Fibroblast of pulmonary artery (primary cell): ENCODE measurements around the gene ZFPM1.

ENCODE experiments used
- DNase-seq: peaks from one replicate; pipeline ENCODE4 v3.0.0-alpha.2; 2010; ENCODE audit warnings: low read depth
- H3K4me3 ChIP-seq: replicated peaks from 2 replicates; pipeline ENCODE4 v1.5.1; 2011; ENCODE audit warnings: low read depth, mild to moderate bottlenecking, control low read depth, low read length, moderate library complexity
- TF ChIP-seq, protein P1 (sequence below): IDR thresholded peaks from 2 replicates; pipeline ENCODE4 v1.5.1; 2011; ENCODE audit warnings: mild to moderate bottlenecking, control low read depth, low read length, inconsistent platforms; ENCODE audit errors: missing control alignments

ZFPM1 gene

DNA sequence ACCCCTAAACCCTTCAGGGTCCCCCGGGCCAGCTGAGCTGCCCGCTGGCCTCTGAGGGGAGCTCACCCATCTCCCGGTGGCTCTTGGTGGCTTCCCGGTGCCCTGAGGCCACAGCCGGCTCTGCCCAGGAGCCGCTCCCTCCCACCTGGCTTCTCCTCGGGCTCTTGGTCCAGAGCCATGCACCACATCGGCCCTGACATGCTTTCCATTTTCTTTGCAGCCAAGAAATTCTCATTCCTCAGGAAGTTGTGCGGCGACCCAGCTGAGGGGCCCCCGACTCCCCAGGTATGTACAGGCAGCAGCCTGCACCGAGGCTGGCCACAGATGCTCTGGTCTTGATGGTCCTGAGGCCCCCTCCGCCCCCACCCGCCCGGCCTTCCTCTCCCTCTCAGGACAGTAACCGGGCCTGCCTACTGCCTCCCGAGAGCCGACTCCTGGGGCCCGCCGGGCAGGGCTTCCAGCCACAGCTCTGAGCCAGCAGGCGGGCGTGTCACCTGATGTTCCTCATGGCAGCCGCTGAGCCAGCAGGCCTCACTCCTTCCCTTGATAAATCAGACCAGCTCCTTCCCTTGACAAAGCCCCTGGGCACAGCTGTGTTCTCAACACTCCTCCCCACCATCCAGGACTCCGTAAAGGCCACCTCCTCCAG lies 28.4 kb upstream of the ZFPM1 start:
- no peak overlapping the region for H3K4me3 ChIP-seq
- TF ChIP-seq, protein P1, sequence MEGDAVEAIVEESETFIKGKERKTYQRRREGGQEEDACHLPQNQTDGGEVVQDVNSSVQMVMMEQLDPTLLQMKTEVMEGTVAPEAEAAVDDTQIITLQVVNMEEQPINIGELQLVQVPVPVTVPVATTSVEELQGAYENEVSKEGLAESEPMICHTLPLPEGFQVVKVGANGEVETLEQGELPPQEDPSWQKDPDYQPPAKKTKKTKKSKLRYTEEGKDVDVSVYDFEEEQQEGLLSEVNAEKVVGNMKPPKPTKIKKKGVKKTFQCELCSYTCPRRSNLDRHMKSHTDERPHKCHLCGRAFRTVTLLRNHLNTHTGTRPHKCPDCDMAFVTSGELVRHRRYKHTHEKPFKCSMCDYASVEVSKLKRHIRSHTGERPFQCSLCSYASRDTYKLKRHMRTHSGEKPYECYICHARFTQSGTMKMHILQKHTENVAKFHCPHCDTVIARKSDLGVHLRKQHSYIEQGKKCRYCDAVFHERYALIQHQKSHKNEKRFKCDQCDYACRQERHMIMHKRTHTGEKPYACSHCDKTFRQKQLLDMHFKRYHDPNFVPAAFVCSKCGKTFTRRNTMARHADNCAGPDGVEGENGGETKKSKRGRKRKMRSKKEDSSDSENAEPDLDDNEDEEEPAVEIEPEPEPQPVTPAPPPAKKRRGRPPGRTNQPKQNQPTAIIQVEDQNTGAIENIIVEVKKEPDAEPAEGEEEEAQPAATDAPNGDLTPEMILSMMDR: no peak
- no peak for DNase-seq

DNA sequence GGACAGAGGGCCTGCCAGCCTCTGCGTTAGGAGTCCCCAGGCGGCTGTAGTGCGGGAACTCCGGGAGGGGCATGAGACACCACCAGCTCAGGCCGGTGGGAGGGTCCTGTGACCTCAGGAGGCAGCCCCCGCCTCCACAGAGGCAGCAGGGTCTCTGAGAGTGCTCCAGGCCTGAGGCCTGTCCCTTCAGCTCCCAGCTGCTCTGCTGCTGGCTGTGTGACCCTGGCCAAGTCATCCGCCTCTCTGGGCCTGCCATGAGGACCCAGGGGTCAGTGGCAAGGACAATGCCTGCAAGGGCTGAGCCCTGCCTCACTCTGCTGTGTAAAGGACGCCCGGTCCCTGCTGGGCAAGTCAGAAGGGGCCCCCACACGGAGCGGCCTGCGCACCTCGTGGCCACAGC lies 27.1 kb upstream of the ZFPM1 start:
- H3K4me3 ChIP-seq: no peak overlapping the region
- no peak for DNase-seq
- TF ChIP-seq, protein P1: no peak

DNA sequence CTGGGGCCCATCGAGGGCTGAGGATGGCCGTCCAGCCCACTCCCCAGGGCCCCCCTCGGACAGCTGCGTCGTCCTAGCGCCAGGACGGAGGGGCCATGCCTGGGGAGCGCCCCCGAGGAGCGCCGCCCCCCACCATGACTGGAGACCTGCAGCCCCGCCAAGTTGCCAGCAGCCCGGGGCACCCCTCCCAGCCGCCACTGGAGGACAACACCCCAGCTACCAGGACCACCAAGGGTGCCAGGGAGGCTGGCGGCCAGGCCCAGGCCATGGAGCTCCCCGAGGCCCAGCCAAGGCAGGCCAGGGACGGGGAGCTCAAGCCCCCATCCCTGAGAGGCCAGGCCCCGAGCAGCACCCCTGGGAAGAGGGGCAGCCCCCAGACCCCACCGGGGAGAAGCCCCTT lies 25.7 kb upstream of the ZFPM1 start:
- no peak overlapping the region for H3K4me3 ChIP-seq
- DNase-seq: no peak
- TF ChIP-seq, protein P1: no peak

DNA sequence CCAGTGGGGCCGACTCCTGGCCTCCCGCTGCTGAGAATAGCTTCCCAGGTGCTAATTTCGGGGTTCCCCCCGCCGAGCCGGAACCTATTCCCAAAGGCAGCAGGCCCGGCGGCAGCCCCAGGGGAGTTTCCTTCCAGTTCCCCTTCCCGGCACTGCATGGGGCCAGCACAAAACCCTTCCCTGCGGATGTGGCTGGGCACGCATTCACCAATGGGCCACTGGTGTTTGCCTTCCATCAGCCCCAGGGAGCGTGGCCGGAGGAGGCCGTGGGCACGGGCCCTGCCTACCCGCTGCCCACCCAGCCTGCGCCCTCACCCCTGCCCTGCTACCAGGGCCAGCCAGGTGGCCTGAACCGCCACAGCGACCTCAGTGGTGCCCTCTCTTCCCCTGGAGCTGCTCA lies 24.9 kb upstream of the ZFPM1 start:
- DNase-seq: no peak
- H3K4me3 ChIP-seq: no peak overlapping the region
- TF ChIP-seq, protein P1: no peak

DNA sequence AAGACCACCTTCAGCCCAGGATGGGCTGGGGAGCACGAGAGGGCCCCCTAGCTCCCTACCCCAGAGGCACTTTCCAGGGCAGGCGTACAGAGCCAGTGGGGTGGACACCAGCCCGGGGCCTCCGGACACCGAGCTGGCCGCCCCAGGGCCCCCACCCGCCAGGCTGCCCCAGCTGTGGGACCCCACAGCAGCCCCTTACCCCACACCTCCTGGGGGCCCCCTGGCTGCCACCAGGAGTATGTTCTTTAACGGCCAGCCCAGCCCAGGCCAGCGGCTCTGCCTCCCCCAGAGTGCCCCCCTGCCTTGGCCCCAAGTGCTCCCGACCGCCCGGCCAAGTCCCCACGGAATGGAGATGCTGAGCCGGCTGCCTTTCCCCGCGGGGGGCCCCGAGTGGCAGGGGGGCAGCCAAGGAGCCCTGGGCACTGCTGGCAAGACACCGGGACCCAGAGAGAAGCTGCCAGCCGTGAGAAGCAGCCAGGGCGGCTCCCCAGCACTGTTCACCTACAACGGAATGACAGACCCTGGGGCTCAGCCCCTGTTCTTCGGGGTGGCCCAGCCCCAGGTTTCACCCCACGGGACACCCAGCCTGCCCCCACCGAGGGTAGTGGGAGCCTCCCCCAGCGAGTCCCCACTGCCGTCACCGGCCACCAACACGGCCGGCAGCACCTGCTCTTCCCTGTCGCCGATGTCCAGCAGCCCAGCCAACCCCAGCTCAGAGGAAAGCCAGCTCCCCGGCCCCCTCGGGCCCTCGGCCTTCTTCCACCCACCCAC lies 24.3 kb upstream of the ZFPM1 start:
- no peak overlapping the region for H3K4me3 ChIP-seq
- TF ChIP-seq, protein P1: no peak
- no peak for DNase-seq

DNA sequence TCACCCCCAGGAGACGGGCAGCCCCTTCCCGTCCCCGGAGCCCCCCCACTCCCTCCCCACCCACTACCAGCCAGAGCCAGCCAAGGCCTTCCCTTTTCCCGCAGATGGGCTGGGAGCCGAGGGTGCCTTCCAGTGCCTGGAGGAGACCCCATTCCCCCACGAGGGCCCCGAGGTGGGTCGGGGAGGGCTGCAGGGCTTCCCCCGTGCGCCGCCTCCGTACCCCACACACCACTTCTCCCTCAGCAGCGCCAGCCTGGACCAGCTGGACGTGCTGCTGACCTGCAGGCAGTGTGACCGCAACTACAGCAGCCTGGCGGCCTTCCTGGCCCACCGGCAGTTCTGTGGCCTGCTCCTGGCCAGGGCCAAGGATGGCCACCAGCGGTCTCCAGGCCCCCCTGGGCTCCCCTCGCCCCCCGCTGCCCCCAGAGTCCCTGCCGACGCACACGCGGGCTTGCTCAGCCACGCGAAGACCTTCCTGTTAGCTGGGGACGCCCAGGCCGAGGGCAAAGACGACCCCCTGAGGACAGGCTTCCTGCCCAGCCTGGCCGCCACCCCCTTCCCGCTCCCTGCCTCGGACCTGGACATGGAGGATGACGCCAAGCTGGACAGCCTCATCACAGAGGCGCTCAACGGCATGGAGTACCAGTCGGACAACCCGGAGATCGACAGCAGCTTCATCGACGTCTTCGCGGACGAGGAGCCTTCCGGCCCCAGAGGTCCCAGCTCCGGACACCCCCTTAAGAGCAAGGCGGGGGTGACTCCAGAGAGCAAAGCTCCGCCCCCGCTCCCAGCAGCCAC lies 23.5 kb upstream of the ZFPM1 start:
- no peak overlapping the region for H3K4me3 ChIP-seq
- DNase-seq: no peak
- TF ChIP-seq, protein P1: no peak
